RWPE2 (cell line): ENCODE results near the gene MYCT1.
A peak's percentile ranks its signal among the peaks of the same experiment; 100 is the strongest.

ENCODE experiments used
- ATAC-seq: fragments of 200-7000 bp; cut with Tn5 transposase; 3 replicates; pipeline ENCODE4 v1.9.1; 2021; ENCODE audit warnings: low read depth
- DNase-seq: peaks from one replicate; pipeline ENCODE4 v3.0.0-alpha.2; 2020; ENCODE audit warnings: low spot score
- H3K27ac ChIP-seq: fragments of 450-650 bp; 2 replicates; pipeline ENCODE4 v1.5.1; 2017; ENCODE audit warnings: mild to moderate bottlenecking; ENCODE audit not compliant: poor library complexity, severe bottlenecking
- H3K27me3 ChIP-seq: fragments of 250-450 bp; sonication (Bioruptor Pico); 2 replicates; pipeline ENCODE4 v1.5.1; 2021; ENCODE audit warnings: mild to moderate bottlenecking, moderate library complexity; ENCODE audit not compliant: insufficient read depth, poor library complexity, severe bottlenecking
- H3K36me3 ChIP-seq: fragments of 250-450 bp; sonication (Bioruptor Pico); 2 replicates; pipeline ENCODE4 v1.5.1; 2020; ENCODE audit warnings: low read depth, mild to moderate bottlenecking, moderate library complexity
- H3K4me1 ChIP-seq: fragments of 250-450 bp; sonication (Bioruptor Pico); 2 replicates; pipeline ENCODE4 v1.5.1; 2021; ENCODE audit warnings: mild to moderate bottlenecking, moderate library complexity; ENCODE audit not compliant: insufficient read depth, poor library complexity, severe bottlenecking
- H3K4me3 ChIP-seq: fragments of 250-450 bp; sonication (Bioruptor Pico); 2 replicates; pipeline ENCODE4 v1.5.1; 2021; ENCODE audit warnings: mild to moderate bottlenecking, moderate library complexity; ENCODE audit not compliant: severe bottlenecking
- H3K9me3 ChIP-seq: fragments of 250-450 bp; sonication (Bioruptor Pico); 2 replicates; pipeline ENCODE4 v1.5.1; 2021; ENCODE audit warnings: mild to moderate bottlenecking, moderate library complexity; ENCODE audit not compliant: severe bottlenecking
- CTCF ChIP-seq: fragments of 450-650 bp; IDR thresholded peaks from one replicate; pipeline ENCODE4 v1.5.1; 2017; ENCODE audit warnings: mild to moderate bottlenecking, moderate library complexity; ENCODE audit not compliant: poor library complexity, severe bottlenecking

The MYCT1 gene

GRCh38 chr6:152720974-152721373 lies 23.3 kb downstream of the MYCT1 start:
- ATAC-seq (peak; percentile 95), DNase-seq (no peak)
- no peak overlapping the region for H3K4me3 ChIP-seq
- H3K27me3 ChIP-seq: no peaks in the 10 kb centered on the region
- H3K27ac ChIP-seq: peak overlapping the region; percentile 58
- H3K9me3 ChIP-seq: no peaks in the 10 kb centered on the region
- H3K4me1 ChIP-seq: peaks cover 24% of the 10 kb centered on the region
- no peaks in the 10 kb centered on the region for H3K36me3 ChIP-seq
- no peak for TF ChIP-seq CTCF

- no peak overlapping the region for H3K4me3 ChIP-seq
- no peaks in the 10 kb centered on the region for H3K9me3 ChIP-seq
- TF ChIP-seq CTCF: no peak
- H3K4me1 ChIP-seq: peaks cover 24% of the 10 kb centered on the region
- H3K36me3 ChIP-seq: no peaks in the 10 kb centered on the region
- H3K27me3 ChIP-seq: no peaks in the 10 kb centered on the region
- H3K27ac ChIP-seq: peak overlapping the region; percentile 58
- no peak for DNase-seq
- ATAC-seq: no peak
Observed at GRCh38 chr6:152721956-152722355, 24.3 kb downstream of the MYCT1 start.

GRCh38 chr6:152723398-152723797 lies 25.7 kb downstream of the MYCT1 start:
- no peak for DNase-seq
- peak; percentile 54 for ATAC-seq

GRCh38 chr6:152726313-152726712 lies 28.6 kb downstream of the MYCT1 start:
- Histone ChIP-seq H3K36me3 (no peaks in the 10 kb centered on the region), H3K9me3 (no peaks in the 10 kb centered on the region), H3K27ac (no peak overlapping the region), H3K27me3 (no peaks in the 10 kb centered on the region), H3K4me3 (no peak overlapping the region), H3K4me1 (peaks cover 15% of the 10 kb centered on the region)
- DNase-seq: no peak
- no peak for ATAC-seq
- TF ChIP-seq CTCF: no peak

More at GRCh38 chr6:152723398-152723797, 25.7 kb downstream of the MYCT1 start:
- TF ChIP-seq CTCF: no peak
- Histone ChIP-seq H3K4me1 (peaks cover 24% of the 10 kb centered on the region), H3K9me3 (no peaks in the 10 kb centered on the region), H3K27ac (peak overlapping the region; percentile 58), H3K36me3 (no peaks in the 10 kb centered on the region), H3K4me3 (no peak overlapping the region), H3K27me3 (no peaks in the 10 kb centered on the region)

GRCh38 chr6:152727507-152727906 lies 29.8 kb downstream of the MYCT1 start:
- ATAC-seq: no peak
- Histone ChIP-seq H3K4me1 (peaks cover 11% of the 10 kb centered on the region), H3K36me3 (no peaks in the 10 kb centered on the region), H3K4me3 (no peak overlapping the region), H3K9me3 (no peaks in the 10 kb centered on the region), H3K27ac (no peak overlapping the region), H3K27me3 (no peaks in the 10 kb centered on the region)
- no peak for TF ChIP-seq CTCF
- no peak for DNase-seq
